ENCODE results near the gene TRPM4. TPM values are rescaled to one million over a fixed set of nuclear protein-coding genes. Genes with fewer than 3 reads are reported as not detected.

Gene TRPM4
- total RNA-seq = 10 to 100 TPM; 50.7 to 76.2 (median 70.3) TPM

DNA sequence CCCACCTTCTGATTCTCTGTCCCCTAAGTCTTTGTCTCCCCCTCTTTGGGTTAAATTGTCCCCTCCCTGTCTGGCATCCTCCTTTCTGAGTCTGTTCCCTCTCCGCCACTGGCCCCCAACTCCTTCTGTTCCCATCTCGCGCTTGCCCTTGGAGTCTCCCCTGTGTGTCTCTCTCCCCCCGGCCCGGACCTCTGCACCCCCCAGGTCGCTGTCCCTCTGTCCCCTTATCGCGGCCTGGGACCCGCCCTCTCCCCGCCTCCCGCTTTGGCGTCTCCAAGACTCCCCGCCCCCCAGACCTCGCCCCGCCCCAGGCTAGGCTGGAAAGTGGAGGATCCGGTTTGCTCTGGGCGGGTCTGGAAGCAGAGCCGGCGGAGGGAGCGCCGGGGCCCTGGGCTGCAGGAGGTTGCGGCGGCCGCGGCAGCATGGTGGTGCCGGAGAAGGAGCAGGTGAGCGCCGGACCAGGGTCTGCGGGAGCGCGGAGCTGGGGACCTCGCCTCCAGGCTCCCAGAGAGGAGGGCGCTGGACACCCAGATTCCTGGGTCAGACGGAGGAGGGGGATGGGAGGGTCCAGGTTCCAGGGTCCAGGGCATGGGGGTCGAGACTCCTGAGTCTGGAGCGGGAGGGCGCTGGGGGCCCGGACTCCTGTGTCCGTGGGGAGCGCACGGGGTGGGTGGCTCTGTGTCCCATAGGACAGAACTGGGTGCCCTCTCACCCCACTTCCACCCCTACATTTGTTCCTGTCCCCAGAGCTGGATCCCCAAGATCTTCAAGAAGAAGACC is at the start of gene TRPM4:
TSS of gene TRPM4 (plus strand) at position 348 of the 780 bp plus-strand sequence. CDS start at position 423, 75 bp downstream.
- DNase-seq (ENCODE audit: low spot score in 2 of 2) = peak; percentile 88 to 98
- intact Hi-C loops (cut with DNase I; ENCODE audit: low total_unique reads) = no loop called here
- 1% methylated on average over 39 to 40 of the region's 41 CpGs for WGBS, 2 donors
- no peak for TF ChIP-seq POLR2A (IDR thresholded peaks at IDR 0.05)
- TF ChIP-seq, protein P1, sequence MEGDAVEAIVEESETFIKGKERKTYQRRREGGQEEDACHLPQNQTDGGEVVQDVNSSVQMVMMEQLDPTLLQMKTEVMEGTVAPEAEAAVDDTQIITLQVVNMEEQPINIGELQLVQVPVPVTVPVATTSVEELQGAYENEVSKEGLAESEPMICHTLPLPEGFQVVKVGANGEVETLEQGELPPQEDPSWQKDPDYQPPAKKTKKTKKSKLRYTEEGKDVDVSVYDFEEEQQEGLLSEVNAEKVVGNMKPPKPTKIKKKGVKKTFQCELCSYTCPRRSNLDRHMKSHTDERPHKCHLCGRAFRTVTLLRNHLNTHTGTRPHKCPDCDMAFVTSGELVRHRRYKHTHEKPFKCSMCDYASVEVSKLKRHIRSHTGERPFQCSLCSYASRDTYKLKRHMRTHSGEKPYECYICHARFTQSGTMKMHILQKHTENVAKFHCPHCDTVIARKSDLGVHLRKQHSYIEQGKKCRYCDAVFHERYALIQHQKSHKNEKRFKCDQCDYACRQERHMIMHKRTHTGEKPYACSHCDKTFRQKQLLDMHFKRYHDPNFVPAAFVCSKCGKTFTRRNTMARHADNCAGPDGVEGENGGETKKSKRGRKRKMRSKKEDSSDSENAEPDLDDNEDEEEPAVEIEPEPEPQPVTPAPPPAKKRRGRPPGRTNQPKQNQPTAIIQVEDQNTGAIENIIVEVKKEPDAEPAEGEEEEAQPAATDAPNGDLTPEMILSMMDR (IDR thresholded peaks at IDR 0.05) = no peak
- peak within 1 kb of the TSS; percentile 88 for H3K4me3 ChIP-seq (ENCODE audit: low read depth, poor library complexity, severe bottlenecking)

DNA sequence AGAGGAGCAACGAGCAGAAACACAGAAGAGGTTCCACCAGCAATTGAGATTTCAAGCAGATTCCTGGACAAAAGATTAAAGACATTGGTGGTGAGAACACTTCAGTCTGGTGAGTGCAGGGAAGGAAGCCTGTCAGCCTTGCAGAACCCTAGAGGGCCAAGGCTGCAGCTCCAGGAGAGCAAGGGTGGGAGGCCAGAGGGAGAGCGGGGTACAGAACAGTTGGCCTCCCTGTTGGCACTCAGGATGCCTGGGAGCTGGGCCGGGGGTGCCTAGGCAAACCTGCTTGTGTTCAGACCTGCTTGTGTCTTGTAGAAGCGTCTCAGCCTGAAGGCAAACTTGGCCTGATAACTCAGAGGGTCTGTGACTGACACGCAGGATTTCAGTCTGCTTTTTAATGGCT is 48.5 kb upstream of the TRPM4 start:
- 66 to 71% methylated on average over 5 of the region's 5 CpGs for WGBS, 2 donors
- intact Hi-C loops (cut with DNase I; ENCODE audit: low total_unique reads) = no loop called here
- H3K4me3 ChIP-seq (ENCODE audit: low read depth, poor library complexity, severe bottlenecking) = no peak overlapping the region
- no peak for DNase-seq (ENCODE audit: low spot score in 2 of 2)
- TF ChIP-seq, protein P1 (IDR thresholded peaks at IDR 0.05) = no peak
- TF ChIP-seq POLR2A (IDR thresholded peaks at IDR 0.05) = no peak

DNA sequence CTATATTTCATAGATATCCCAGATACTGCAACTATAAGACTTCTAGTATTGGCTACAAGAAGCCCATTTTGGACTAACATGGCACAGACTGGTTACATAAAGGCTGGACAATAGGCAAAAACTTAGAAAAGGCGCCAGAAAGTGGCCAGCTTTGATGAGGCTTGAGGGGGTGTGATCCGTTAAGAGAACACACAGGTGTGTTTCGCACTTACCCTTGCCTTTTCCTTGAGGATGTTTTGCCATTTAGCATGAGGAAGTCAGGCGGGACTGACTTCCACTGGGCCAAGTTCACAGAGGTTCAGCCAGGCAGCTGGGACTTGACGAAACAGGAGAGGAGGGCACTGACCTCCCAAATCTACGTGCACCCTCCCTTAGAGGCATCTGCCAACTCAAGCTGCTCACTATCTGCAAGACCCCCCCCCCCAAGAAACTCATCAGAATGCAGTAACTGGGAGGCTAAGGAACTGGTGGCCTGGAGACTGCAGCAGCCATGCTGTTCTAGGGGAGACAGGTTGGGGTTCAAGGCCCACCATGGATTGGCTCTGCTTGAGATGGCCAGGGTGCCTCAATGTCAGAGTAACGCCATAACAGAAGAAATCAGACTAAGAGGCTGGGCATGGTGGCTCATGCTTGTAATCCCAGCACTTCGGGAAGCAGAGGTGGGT is 47.9 kb upstream of the TRPM4 start:
- H3K4me3 ChIP-seq (ENCODE audit: low read depth, poor library complexity, severe bottlenecking) = no peak overlapping the region
- DNase-seq (ENCODE audit: low spot score in 2 of 2) = no peak
- 80 to 87% methylated on average over 8 of the region's 8 CpGs for WGBS, 2 donors
- intact Hi-C loops (cut with DNase I; ENCODE audit: low total_unique reads) = no loop called here
- TF ChIP-seq, protein P1 (IDR thresholded peaks at IDR 0.05) = no peak
- no peak for TF ChIP-seq POLR2A (IDR thresholded peaks at IDR 0.05)

DNA sequence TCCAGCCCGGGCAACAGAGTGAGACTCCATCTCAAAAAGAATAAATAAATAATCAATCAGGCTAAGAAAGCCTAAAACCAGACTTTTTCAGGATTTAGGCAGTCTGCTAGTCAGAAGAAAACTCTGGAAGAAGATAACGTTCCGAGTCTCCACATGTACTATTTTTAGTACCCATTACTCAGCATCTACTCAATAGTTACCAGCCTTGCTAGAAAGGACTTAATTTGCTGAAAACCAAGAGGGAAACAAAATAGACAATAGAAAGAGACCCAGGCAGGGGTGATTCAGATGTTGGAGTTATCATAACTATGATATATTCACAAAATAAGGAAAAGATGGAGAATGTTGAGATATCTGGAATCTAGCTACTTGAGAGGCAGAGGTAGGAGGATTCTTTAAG is 47.0 kb upstream of the TRPM4 start:
- no peak overlapping the region for H3K4me3 ChIP-seq (ENCODE audit: low read depth, poor library complexity, severe bottlenecking)
- no peak for TF ChIP-seq POLR2A (IDR thresholded peaks at IDR 0.05)
- TF ChIP-seq, protein P1 (IDR thresholded peaks at IDR 0.05) = no peak
- intact Hi-C loops (cut with DNase I; ENCODE audit: low total_unique reads) = no loop called here
- DNase-seq (ENCODE audit: low spot score in 2 of 2) = no peak
- WGBS, 2 donors = 26% methylated on average over 3 of the region's 3 CpGs

DNA sequence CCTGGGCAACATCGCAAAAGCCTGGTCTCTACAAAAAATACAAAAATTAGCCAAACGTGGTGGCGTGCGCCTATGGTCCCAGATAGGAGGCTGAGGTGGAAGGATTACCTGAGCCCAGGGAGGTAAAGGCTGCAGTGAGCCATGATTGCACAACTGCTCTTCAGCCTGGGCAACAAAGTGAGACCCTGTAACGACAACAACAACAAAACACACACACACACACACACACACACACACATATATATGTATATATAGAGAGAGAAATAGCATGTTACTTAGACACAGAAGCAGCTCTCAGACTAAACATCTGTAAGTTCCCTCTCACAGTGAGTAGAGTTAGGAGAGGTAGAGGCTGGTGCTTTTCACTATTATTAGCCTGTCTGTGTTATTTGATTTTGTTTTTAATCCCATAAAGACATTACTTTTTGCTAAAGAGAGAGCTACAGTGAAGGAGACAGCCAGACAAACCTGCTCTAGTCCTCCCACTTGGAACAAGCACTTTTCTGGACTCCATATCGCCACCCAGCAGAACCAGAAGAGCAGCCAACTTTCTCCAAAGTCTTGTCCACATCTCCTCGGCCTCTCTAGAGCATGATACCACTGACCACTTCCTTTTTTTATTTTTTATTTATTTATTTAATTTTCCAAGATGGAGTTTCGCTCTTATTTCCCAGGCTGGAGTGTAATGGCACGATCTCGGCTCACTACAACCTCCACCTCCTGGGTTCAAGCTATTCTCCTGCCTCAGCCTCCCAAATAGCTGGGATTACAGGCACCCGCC is 46.2 kb upstream of the TRPM4 start:
- intact Hi-C loops (cut with DNase I; ENCODE audit: low total_unique reads) = no loop called here
- no peak overlapping the region for H3K4me3 ChIP-seq (ENCODE audit: low read depth, poor library complexity, severe bottlenecking)
- WGBS, 2 donors = 78% methylated on average over 11 of the region's 11 CpGs

More for the DNA sequence above, 46.2 kb upstream of the TRPM4 start:
- TF ChIP-seq POLR2A (IDR thresholded peaks at IDR 0.05) = no peak
- TF ChIP-seq, protein P1 (IDR thresholded peaks at IDR 0.05) = no peak
- DNase-seq (ENCODE audit: low spot score in 2 of 2) = no peak
